Measurements from ENCODE around the gene GRK1.

Gene GRK1

DNA sequence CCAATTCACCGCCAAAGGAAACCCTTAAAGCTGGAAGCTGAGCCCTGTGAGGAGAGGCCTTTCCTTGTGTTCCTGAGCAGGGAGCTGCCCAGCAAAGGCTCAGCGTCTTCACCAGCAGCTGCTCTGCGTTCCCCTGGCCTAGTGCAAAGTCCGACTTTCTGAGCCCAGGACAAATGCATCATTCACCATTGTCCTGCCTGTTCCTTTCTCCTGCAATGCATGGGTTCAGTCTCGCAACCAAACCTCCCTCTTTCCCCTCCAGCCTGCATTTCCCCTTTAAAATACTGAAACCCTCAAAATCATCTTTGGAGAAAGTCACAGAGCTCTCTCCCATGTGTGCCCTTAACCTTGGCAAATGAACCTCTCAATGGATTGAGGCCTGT is 79.1 kb downstream of the GRK1 start:
- H3K4me3 ChIP-seq = no peak overlapping the region
- DNase-seq (ENCODE audit: low read depth, low spot score) = no peak
- H3K27ac ChIP-seq = no peak overlapping the region
- H3K36me3 ChIP-seq (ENCODE audit: insufficient read depth, low read length) = no peaks in the 10 kb centered on the region
- H3K9me3 ChIP-seq (ENCODE audit: low read depth, low read length) = no peaks in the 10 kb centered on the region
- H3K9ac ChIP-seq (ENCODE audit: insufficient read length) = no peak overlapping the region
- no peak for TF ChIP-seq EZH2 (IDR thresholded peaks at IDR 0.05)

DNA sequence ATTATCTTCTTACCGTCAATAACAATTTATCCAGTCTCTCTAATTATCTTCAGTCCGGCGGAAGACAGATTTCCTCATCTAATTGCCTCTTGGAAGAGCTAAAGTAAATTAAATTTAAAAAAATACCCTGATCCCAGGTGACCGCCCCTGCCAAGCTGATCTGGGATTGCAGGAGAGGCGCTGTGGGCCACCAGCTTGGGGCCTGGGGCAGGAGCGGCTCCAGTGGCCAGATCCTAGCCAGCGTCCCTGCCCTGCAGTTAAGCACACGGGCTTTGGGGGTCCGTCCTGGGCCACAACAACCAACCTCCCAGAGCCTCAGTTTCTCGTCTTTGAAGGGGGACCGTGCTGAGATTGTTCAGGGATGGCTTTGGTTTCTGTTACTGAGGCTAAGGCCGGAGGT is 79.7 kb downstream of the GRK1 start:
- TF ChIP-seq FOXP2 (optimal IDR thresholded peaks at IDR 0.05; ENCODE audit: control extremely low read depth, extremely low read length, insufficient read depth) (no peak), EZH2 (IDR thresholded peaks at IDR 0.05) (no peak), POLR2AphosphoS5 (IDR thresholded peaks at IDR 0.05; ENCODE audit: borderline replicate concordance, low read depth, low read length) (no peak)
- H3K9me3 ChIP-seq (ENCODE audit: low read depth, low read length) = no peaks in the 10 kb centered on the region
- no peak overlapping the region for H3K4me3 ChIP-seq
- H3K27ac ChIP-seq = no peak overlapping the region
- H3K9ac ChIP-seq (ENCODE audit: insufficient read length) = no peak overlapping the region
- no peaks in the 10 kb centered on the region for H3K36me3 ChIP-seq (ENCODE audit: insufficient read depth, low read length)
- no peak for DNase-seq (ENCODE audit: low read depth, low spot score)

DNA sequence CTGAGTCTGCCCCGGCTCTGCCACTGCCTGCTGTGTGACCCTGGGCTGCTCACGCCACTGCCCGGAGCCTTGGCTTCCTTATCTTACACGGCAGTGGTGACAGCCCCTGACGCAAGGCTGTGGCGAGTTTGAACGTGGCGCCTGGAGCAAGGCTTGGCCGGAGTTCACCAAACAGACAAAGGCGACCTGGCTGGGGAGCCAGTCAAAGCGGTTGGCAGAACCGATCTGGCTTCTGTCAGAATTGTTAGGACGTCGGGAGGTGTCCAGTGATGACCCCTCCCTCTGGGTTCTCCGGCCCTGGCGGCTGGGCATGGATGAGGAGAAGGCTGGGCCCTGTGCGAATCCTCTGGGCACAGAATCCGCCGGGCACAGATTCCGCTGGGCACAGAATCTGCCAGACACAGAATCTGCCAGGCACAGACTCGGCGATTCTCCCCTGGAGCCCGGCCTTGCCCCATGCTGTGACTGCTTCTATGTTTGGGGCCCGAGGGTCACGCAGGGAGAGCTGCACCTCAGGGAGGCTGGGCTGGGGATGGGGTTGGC is 80.3 kb downstream of the GRK1 start:
- TF ChIP-seq FOXP2 (optimal IDR thresholded peaks at IDR 0.05; ENCODE audit: control extremely low read depth, extremely low read length, insufficient read depth) = no peak
- TF ChIP-seq POLR2AphosphoS5 (IDR thresholded peaks at IDR 0.05; ENCODE audit: borderline replicate concordance, low read depth, low read length) = no peak
- TF ChIP-seq EZH2 (IDR thresholded peaks at IDR 0.05) = no peak
- H3K4me3 ChIP-seq = no peak overlapping the region
- H3K36me3 ChIP-seq (ENCODE audit: insufficient read depth, low read length) = no peaks in the 10 kb centered on the region
- H3K27ac ChIP-seq = no peak overlapping the region
- no peak overlapping the region for H3K9ac ChIP-seq (ENCODE audit: insufficient read length)
- H3K9me3 ChIP-seq (ENCODE audit: low read depth, low read length) = no peaks in the 10 kb centered on the region
- DNase-seq (ENCODE audit: low read depth, low spot score) = no peak

DNA sequence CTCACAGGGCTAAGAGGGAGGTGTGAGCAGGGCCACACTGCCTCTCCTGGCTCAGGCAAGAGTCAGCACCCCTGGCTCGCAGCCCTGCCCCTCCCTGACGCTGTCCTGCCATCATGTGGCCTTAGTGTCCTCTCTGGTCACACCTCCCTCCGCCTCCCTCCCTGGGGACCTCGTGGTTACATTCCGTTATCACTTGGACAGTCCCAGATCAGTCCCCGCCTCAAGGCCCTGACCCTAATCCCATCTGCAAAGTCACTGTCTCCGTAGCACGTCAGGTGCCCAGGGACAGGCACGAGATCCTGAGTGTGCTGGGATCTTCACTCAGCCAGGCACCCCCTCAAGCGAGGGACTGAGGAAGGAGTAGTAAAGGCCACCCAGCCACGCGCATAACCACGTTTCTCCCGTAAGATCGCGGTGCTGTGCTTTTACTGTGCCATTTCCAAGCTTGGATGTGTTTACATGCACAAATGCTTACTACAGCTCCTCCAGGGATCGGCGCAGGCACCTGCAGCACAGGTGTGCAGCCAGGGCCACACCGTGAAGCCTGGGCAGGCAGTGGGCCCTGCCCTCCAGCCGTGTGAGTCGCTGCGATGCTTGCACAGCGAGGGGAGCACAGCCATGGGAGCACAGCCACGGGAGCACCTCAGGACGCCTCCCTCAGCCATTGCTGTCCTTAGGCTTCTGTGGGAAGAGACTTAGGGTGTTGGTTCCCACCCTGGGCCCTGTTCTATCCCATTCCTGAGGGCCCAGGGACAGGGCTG is 81.3 kb downstream of the GRK1 start:
- no peak for DNase-seq (ENCODE audit: low read depth, low spot score)
- H3K9ac ChIP-seq (ENCODE audit: insufficient read length) = no peak overlapping the region
- H3K9me3 ChIP-seq (ENCODE audit: low read depth, low read length) = no peaks in the 10 kb centered on the region
- H3K27ac ChIP-seq = no peak overlapping the region
- no peaks in the 10 kb centered on the region for H3K36me3 ChIP-seq (ENCODE audit: insufficient read depth, low read length)
- TF ChIP-seq POLR2AphosphoS5 (IDR thresholded peaks at IDR 0.05; ENCODE audit: borderline replicate concordance, low read depth, low read length) (no peak), FOXP2 (optimal IDR thresholded peaks at IDR 0.05; ENCODE audit: control extremely low read depth, extremely low read length, insufficient read depth) (no peak), EZH2 (IDR thresholded peaks at IDR 0.05) (no peak)
- H3K4me3 ChIP-seq = no peak overlapping the region

DNA sequence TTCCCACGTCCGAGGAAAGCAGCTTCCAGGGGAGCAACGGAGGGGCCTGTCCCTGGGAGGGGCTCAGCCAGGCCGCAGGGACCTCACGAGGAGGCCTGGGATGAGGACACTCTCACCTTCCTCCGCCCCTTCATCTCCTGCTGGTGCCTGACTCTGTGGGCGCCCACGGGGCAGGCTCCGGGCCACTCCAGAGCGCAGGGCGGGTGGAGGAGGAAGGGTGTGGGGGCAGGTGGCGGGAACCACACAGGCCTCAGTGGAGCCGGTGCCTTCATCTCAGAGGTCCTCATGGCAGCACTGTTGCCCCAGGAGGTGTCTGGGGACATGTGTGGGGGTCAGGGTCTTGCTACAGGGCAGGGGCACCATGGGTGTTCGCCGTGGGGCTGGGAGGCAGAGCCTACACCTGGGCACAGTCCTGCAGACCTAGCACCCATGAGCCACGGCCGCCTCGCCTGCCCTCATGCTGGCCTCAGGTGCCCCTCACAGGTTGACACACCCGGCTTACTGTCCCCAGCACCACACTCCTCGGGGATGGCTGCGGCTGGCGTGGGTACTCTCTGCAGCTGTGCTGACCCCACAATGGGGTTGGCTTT is 81.9 kb downstream of the GRK1 start:
- no peaks in the 10 kb centered on the region for H3K36me3 ChIP-seq (ENCODE audit: insufficient read depth, low read length)
- H3K9ac ChIP-seq (ENCODE audit: insufficient read length) = no peak overlapping the region
- H3K9me3 ChIP-seq (ENCODE audit: low read depth, low read length) = no peaks in the 10 kb centered on the region
- no peak for TF ChIP-seq EZH2 (IDR thresholded peaks at IDR 0.05)
- TF ChIP-seq POLR2AphosphoS5 (IDR thresholded peaks at IDR 0.05; ENCODE audit: borderline replicate concordance, low read depth, low read length) = no peak
- no peak for TF ChIP-seq FOXP2 (optimal IDR thresholded peaks at IDR 0.05; ENCODE audit: control extremely low read depth, extremely low read length, insufficient read depth)
- DNase-seq (ENCODE audit: low read depth, low spot score) = no peak
- H3K4me3 ChIP-seq = no peak overlapping the region
- H3K27ac ChIP-seq = no peak overlapping the region

DNA sequence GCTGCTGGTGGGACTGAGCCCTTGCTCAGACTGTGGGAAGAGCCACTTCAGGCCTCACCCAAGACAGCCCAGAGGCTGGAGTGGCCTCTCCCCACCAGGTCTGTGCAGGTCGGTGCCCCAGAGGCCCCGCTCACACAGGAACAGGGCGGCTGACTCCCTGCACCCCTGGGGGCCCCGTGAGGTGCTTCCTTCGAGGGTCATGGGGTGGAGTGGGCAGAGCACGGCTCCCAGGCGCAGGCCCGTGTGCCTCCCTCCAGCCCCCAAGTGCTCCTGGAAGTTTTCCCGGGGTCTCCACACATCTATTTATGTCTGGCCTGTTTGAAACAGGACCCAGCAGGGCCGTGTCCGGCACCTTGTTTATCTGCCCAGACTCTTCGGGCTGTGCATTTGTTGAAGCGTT is 82.5 kb downstream of the GRK1 start:
- no peaks in the 10 kb centered on the region for H3K9me3 ChIP-seq (ENCODE audit: low read depth, low read length)
- no peak for DNase-seq (ENCODE audit: low read depth, low spot score)
- no peak overlapping the region for H3K27ac ChIP-seq
- TF ChIP-seq EZH2 (IDR thresholded peaks at IDR 0.05) = no peak
- TF ChIP-seq POLR2AphosphoS5 (IDR thresholded peaks at IDR 0.05; ENCODE audit: borderline replicate concordance, low read depth, low read length) = no peak
- TF ChIP-seq FOXP2 (optimal IDR thresholded peaks at IDR 0.05; ENCODE audit: control extremely low read depth, extremely low read length, insufficient read depth) = no peak
- H3K9ac ChIP-seq (ENCODE audit: insufficient read length) = no peak overlapping the region
- H3K36me3 ChIP-seq (ENCODE audit: insufficient read depth, low read length) = no peaks in the 10 kb centered on the region
- H3K4me3 ChIP-seq = no peak overlapping the region

DNA sequence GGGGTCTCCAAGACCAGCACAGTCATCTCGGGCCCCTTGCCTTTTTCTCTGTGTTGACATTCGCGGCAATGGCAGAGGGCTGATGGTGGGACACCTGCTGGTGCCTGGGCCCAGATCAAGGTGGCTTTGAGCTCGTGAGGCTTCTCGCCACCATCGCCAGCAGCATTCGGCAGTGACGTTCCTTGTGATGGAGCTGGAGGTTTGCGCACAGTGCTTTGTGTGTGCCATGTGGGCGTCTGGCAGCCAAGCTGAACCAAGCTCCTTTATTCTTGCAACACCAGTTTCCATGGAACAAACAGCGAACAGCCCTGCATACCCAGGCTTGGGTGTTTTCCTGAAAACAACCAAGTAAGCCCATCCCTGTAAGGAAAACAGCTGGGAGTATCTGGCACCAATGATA is 82.9 kb downstream of the GRK1 start:
- Histone ChIP-seq H3K4me3 (no peak overlapping the region), H3K36me3 (ENCODE audit: insufficient read depth, low read length) (no peaks in the 10 kb centered on the region), H3K27ac (no peak overlapping the region), H3K9me3 (ENCODE audit: low read depth, low read length) (no peaks in the 10 kb centered on the region), H3K9ac (ENCODE audit: insufficient read length) (no peak overlapping the region)
- no peak for TF ChIP-seq POLR2AphosphoS5 (IDR thresholded peaks at IDR 0.05; ENCODE audit: borderline replicate concordance, low read depth, low read length)
- TF ChIP-seq EZH2 (IDR thresholded peaks at IDR 0.05) = no peak
- no peak for TF ChIP-seq FOXP2 (optimal IDR thresholded peaks at IDR 0.05; ENCODE audit: control extremely low read depth, extremely low read length, insufficient read depth)
- DNase-seq (ENCODE audit: low read depth, low spot score) = no peak

DNA sequence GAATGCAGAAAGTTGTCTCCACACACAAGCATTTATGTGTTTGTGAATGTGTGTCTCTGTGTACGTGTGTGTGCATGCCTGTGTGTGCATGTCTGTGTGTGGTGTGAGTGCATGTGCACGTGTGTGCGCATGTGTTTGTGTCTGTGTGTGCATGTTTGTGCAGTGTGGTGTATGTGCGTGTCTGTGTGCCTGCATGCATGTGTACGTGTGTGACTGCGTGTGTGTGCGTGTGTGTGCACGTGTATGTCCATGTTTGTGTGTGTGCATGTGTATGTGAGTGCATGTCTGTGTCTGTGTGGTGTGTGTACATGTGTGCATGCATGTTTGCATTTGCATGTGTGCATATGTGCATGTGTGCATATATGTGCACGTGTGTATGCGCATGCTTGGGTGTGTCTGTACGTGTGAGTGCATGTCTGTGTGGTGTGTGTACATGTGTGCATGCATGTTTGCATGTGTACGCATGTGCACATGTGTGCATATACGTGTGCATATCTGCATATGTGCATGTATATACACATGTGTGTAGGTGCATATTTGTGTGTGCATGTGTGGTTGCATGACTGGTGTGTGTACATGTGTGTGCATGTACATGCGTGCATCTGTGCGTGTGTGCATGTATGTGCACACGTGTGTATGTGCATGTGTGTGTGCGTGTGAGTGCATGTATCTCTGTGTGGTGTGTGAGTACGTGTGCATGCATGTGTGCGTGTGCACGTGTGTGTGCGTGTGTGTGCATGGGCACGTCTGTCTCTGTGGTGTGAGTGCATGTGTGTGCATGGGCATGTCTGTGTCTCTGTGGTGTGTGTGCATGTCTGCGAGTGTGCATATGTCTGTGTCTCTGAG is 83.8 kb downstream of the GRK1 start:
- TF ChIP-seq FOXP2 (optimal IDR thresholded peaks at IDR 0.05; ENCODE audit: control extremely low read depth, extremely low read length, insufficient read depth) (no peak), EZH2 (IDR thresholded peaks at IDR 0.05) (no peak), POLR2AphosphoS5 (IDR thresholded peaks at IDR 0.05; ENCODE audit: borderline replicate concordance, low read depth, low read length) (no peak)
- Histone ChIP-seq H3K36me3 (ENCODE audit: insufficient read depth, low read length) (no peaks in the 10 kb centered on the region), H3K9me3 (ENCODE audit: low read depth, low read length) (no peaks in the 10 kb centered on the region), H3K4me3 (no peak overlapping the region), H3K9ac (ENCODE audit: insufficient read length) (no peak overlapping the region), H3K27ac (no peak overlapping the region)
- no peak for DNase-seq (ENCODE audit: low read depth, low spot score)

All from SK-N-MC (cell line).